Small intestine (tissue), 7 donors: ENCODE measurements around the gene OSBPL10. TPM values are rescaled to one million over a fixed set of nuclear protein-coding genes. Genes with fewer than 3 reads are reported as not detected.

Experiments used
- DNase-seq, 2 donors: peaks; one replicate each; pipeline versions ENCODE4 v3.0.0 to v3.0.0-alpha.2; 2013
- FAIRE-seq: peaks from 2 replicates; lab custom pipeline; 2012; peaks lifted over from hg19 to GRCh38; lab: Jason Lieb, UNC
- H3K27ac ChIP-seq, 3 donors: one replicate each; pipeline ENCODE4 v1.5.1; 2013; ENCODE audit warnings: low read length in 2 of 3, mild to moderate bottlenecking in 2 of 3, control low read depth in 1 of 3, inconsistent platforms in 1 of 3, low read depth in 1 of 3, moderate library complexity in 1 of 3
- H3K27me3 ChIP-seq, 3 donors: one replicate each; pipeline ENCODE4 v1.6.1; 2013; ENCODE audit warnings: low read length in 3 of 3, inconsistent platforms in 1 of 3; ENCODE audit not compliant: control insufficient read depth in 3 of 3, insufficient read depth in 3 of 3
- H3K36me3 ChIP-seq, 3 donors: one replicate each; pipeline ENCODE4 v1.6.1; 2013; ENCODE audit warnings: low read length in 3 of 3, inconsistent platforms in 1 of 3, low read depth in 1 of 3, mild to moderate bottlenecking in 1 of 3, moderate library complexity in 1 of 3; ENCODE audit not compliant: control insufficient read depth in 3 of 3, insufficient read depth in 2 of 3
- H3K4me1 ChIP-seq, 3 donors: one replicate each; pipeline ENCODE4 v1.6.1; 2013; ENCODE audit warnings: low read length in 2 of 3, inconsistent platforms in 1 of 3, low read depth in 1 of 3, mild to moderate bottlenecking in 1 of 3, moderate library complexity in 1 of 3; ENCODE audit not compliant: control insufficient read depth in 3 of 3, insufficient read depth in 2 of 3
- H3K4me3 ChIP-seq, 3 donors: one replicate each; pipeline ENCODE4 v1.5.1; 2013; ENCODE audit warnings: low read length in 3 of 3, control low read depth in 1 of 3, inconsistent platforms in 1 of 3, low read depth in 1 of 3, mild to moderate bottlenecking in 1 of 3, moderate library complexity in 1 of 3
- H3K9me3 ChIP-seq, 2 donors: one replicate each; pipeline ENCODE4 v1.6.1; 2013; ENCODE audit warnings: low read depth in 1 of 2, low read length in 1 of 2; ENCODE audit not compliant: control insufficient read depth in 2 of 2, insufficient read depth in 1 of 2
- WGBS, 3 donors: extraction: QIAGEN DNeasy Blood & Tissue Kit; methylation state at CpG; one replicate each; pipeline ENCODE4 v1.1.7; 2013; 5-methylcytosine and 5-hydroxymethylcytosine counted together
- polyA plus RNA-seq, 4 donors: library from polyadenylated mRNA; stranded (reverse) in 3 of 4; unstranded in 1 of 4; fragments of 200-250 nt in 3 of 4; fragments of 120-200 nt in 1 of 4; gene quantifications; one replicate each; pipeline versions ENCODE4 v1.2.1 to v1.2.3, GENCODE V29; 2013
- donor health status: healthy with polysubstance abuse.
- donor health status: control.
- donor health status: control.
- donor health status: Bipolar disorder and iron deficiency.
- donor health status: healthy.

Gene OSBPL10
- polyA plus RNA-seq, 4 donors: 1.4 to 8.6 (median 3.8) TPM

- Histone ChIP-seq H3K4me1 (no peaks in the 10 kb centered on the region), H3K27ac (no peak overlapping the region), H3K36me3 (peaks cover 0 to 7% (median 0%) of the 10 kb centered on the region in 3 donors), H3K4me3 (no peak overlapping the region), H3K9me3 (no peaks in the 10 kb centered on the region), H3K27me3 (no peaks in the 10 kb centered on the region)
- WGBS, 3 donors: 27 to 53% (median 45%) methylated on average over 1 of the region's 1 CpG
- FAIRE-seq: no peak
- DNase-seq: no peak
Measured at GRCh38 chr3:31828007-31828406, 153.1 kb downstream of the OSBPL10 start.

GRCh38 chr3:31823184-31823583, 157.9 kb downstream of the OSBPL10 start:
- H3K4me3 ChIP-seq: no peak overlapping the region
- peaks cover 0 to 2% (median 0%) of the 10 kb centered on the region in 3 donors for H3K36me3 ChIP-seq
- H3K9me3 ChIP-seq: no peaks in the 10 kb centered on the region
- 87 to 94% (median 93%) methylated on average over 3 of the region's 3 CpGs for WGBS, 3 donors
- H3K4me1 ChIP-seq: no peaks in the 10 kb centered on the region
- H3K27me3 ChIP-seq: no peaks in the 10 kb centered on the region
- DNase-seq: no peak
- no peak for FAIRE-seq
- no peak overlapping the region for H3K27ac ChIP-seq

DNA sequence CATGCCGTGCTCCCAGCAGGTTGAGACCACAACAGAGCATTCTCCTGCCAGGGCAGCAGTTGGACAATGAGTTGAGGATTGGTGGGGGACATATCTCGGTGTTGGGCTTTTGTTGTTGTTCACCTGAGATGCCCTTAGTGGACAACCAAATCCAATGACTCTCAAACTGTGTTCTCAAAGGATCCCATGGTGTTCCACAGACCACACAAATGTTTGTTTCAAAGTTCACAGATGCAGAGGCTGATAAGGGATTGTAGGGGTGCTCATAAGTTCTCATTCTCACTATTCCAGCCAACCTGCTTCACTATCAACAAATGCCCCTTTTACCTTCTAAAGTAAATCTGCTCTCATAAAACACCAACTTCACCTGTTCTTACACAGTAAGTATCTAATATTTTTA, 159.9 kb downstream of the OSBPL10 start:
- Histone ChIP-seq H3K27ac (no peak overlapping the region), H3K4me1 (no peaks in the 10 kb centered on the region), H3K27me3 (no peaks in the 10 kb centered on the region), H3K9me3 (no peaks in the 10 kb centered on the region), H3K4me3 (no peak overlapping the region), H3K36me3 (peaks cover 0 to 9% (median 0%) of the 10 kb centered on the region in 3 donors)
- WGBS, 3 donors: 79 to 91% (median 83%) methylated on average over 2 of the region's 2 CpGs
- DNase-seq (no peak), FAIRE-seq (no peak)

- 91 to 96% (median 93%) methylated on average over 8 of the region's 8 CpGs for WGBS, 3 donors
- no peaks in the 10 kb centered on the region for H3K9me3 ChIP-seq
- no peak for DNase-seq
- peaks cover 0 to 7% (median 0%) of the 10 kb centered on the region in 3 donors for H3K36me3 ChIP-seq
- H3K4me1 ChIP-seq: no peaks in the 10 kb centered on the region
- no peak overlapping the region for H3K4me3 ChIP-seq
- no peak for FAIRE-seq
- no peak overlapping the region for H3K27ac ChIP-seq
- no peaks in the 10 kb centered on the region for H3K27me3 ChIP-seq
Measured at GRCh38 chr3:31819441-31819840, 161.6 kb downstream of the OSBPL10 start.

DNA sequence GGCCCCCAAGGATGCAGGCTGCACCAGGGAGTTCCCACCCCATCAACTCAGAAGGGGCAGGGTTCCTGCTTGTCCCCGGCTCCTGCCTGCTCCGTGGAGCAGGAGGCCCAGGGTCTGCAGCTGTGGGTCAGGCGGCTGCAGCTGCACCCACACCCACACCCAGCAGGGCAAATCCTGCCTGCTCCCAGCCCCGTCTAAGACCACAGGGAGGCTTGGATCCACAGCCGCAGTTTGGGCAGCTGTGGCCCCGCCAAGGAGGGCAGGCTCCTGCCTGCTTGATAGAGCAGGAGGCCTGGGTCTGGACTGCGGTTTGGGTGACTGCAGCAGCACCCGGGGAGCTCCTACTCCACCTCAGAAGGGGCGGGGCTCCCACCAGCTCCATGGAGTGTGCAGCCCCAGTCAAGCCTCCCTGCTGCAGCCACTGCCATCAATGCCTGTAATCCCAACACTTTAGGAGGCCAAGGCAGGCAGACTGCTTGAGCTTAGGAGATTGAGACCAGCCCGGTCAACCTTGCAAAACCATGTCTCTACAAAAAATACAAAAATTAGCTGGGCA, 163.6 kb downstream of the OSBPL10 start:
- H3K9me3 ChIP-seq: no peaks in the 10 kb centered on the region
- DNase-seq (no peak), FAIRE-seq (no peak)
- H3K4me3 ChIP-seq: no peak overlapping the region
- 80 to 86% (median 84%) methylated on average over 10 of the region's 10 CpGs for WGBS, 3 donors
- H3K27ac ChIP-seq: no peak overlapping the region
- no peaks in the 10 kb centered on the region for H3K27me3 ChIP-seq
- no peaks in the 10 kb centered on the region for H3K4me1 ChIP-seq
- peaks cover 0 to 7% (median 0%) of the 10 kb centered on the region in 3 donors for H3K36me3 ChIP-seq

DNA sequence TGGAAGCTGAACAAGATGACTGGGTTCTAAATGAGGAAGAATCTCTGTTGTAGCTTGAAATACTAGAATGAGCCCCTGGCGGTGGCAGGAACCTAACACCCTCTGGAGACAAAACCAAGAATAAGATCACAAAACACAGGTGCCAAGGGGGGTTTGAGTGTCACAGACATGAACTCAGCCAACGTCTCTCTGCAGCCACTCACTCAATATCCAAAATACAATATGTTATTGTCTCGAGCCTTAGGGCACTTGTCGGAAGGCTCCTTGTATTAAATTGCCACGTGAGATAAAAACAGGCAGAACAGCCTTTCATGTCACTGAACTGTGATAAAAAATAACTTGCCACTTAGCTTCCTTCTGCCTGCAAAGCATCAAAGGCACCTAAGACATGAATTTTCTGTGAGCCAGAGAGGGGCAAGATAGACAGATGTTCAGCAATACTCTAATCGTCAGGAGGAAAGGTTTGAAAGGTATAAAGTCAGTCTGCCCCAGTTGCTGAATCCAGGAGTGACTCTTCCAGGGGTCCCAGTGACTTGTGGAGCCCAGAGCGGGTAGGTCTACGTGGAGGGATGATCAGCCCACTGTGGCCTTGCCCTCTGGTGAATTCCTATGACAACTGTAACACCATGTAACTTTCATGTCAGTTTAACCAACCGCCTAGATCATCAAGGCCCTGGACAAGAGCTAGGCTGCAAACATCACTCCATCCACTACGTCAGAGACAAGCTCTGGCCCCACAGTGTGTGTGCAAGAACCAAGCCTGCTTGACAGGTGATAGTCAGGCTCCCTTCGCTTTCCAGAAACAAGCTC, 165.2 kb downstream of the OSBPL10 start:
- WGBS, 3 donors: 22 to 40% (median 33%) methylated on average over 11 of the region's 11 CpGs
- DNase-seq (no peak), FAIRE-seq (no peak)
- Histone ChIP-seq H3K4me3 (no peak overlapping the region), H3K4me1 (no peaks in the 10 kb centered on the region), H3K9me3 (peaks cover 0 to 2% of the 10 kb centered on the region in 2 donors), H3K36me3 (peaks cover 0 to 7% (median 0%) of the 10 kb centered on the region in 3 donors), H3K27me3 (no peaks in the 10 kb centered on the region), H3K27ac (no peak overlapping the region)

GRCh38 chr3:31815006-31815405, 166.1 kb downstream of the OSBPL10 start:
- 72 to 95% (median 87%) methylated on average over 4 to 6 of the region's 6 CpGs for WGBS, 3 donors
- DNase-seq (no peak), FAIRE-seq (no peak)
- Histone ChIP-seq H3K27ac (no peak overlapping the region), H3K36me3 (peaks cover 0 to 7% (median 0%) of the 10 kb centered on the region in 3 donors), H3K9me3 (peaks cover 0 to 2% of the 10 kb centered on the region in 2 donors), H3K4me3 (no peak overlapping the region), H3K4me1 (no peaks in the 10 kb centered on the region), H3K27me3 (no peaks in the 10 kb centered on the region)

- Histone ChIP-seq H3K4me1 (no peaks in the 10 kb centered on the region), H3K27me3 (no peaks in the 10 kb centered on the region), H3K36me3 (peaks cover 0 to 7% (median 0%) of the 10 kb centered on the region in 3 donors), H3K27ac (no peak overlapping the region), H3K4me3 (no peak overlapping the region), H3K9me3 (peaks cover 0 to 2% of the 10 kb centered on the region in 2 donors)
- WGBS, 3 donors: 89 to 96% (median 94%) methylated on average over 7 of the region's 7 CpGs
- FAIRE-seq: no peak
- DNase-seq: no peak
Measured at GRCh38 chr3:31813686-31814085, 167.4 kb downstream of the OSBPL10 start.
